Body of pancreas (tissue), 4 donors: ENCODE results near the gene EHBP1. TPM values are rescaled to one million over a fixed set of nuclear protein-coding genes. Genes with fewer than 3 reads are reported as not detected.

Source experiments
- ATAC-seq: fragments of 150-250 bp; one replicate; pipeline ENCODE4 v1.9.1; 2016
- DNase-seq, 4 donors: peaks; one replicate each; pipeline ENCODE4 v3.0.0-alpha.2; 2019
- H3K27ac ChIP-seq, 4 donors: fragments of 200-600 bp; sonication (generic); 1 replicate in 3 of 4; 2 replicates in 1 of 4; pipeline versions ENCODE4 v1.5.1 to v1.6.1; 2016 to 2019; ENCODE audit warnings: mild to moderate bottlenecking in 1 of 4, mixed read lengths in 1 of 4, moderate library complexity in 1 of 4
- H3K27me3 ChIP-seq, 2 donors: fragments of 200-600 bp; sonication (generic); one replicate each; pipeline ENCODE4 v1.6.0; 2016; ENCODE audit warnings: mild to moderate bottlenecking in 1 of 2
- H3K36me3 ChIP-seq, 2 donors: fragments of 200-600 bp; sonication (generic); replicated peaks in 1 of 2; 2 replicates each; pipeline ENCODE4 v1.5.1; 2016; ENCODE audit warnings: low read depth in 2 of 2; ENCODE audit not compliant: insufficient read depth in 1 of 2
- H3K4me1 ChIP-seq: fragments of 200-600 bp; sonication (generic); one replicate; pipeline ENCODE4 v1.6.0; 2016
- H3K4me3 ChIP-seq, 2 donors: fragments of 200-600 bp; sonication (generic); 1 replicate in 1 of 2; 2 replicates in 1 of 2; pipeline ENCODE4 v1.5.1; 2016 to 2019
- H3K9me3 ChIP-seq, 3 donors: fragments of 200-600 bp; sonication (generic); 1 replicate in 2 of 3; 2 replicates in 1 of 3; pipeline ENCODE4 v1.5.1; 2016
- CTCF ChIP-seq, 7 experiments: fragments of 450-650 bp in 4 of 7; fragments of 200-600 bp in 3 of 7; sonication (generic) in 3 of 7; IDR thresholded peaks; one replicate each; pipeline ENCODE4 v1.5.1; 2016 to 2019; ENCODE audit warnings: antibody characterized with exemption in 7 of 7
- POLR2A ChIP-seq, 3 donors: fragments of 450-650 bp; IDR thresholded peaks; one replicate each; pipeline ENCODE4 v1.6.1; 2016; ENCODE audit warnings: antibody characterized with exemption in 3 of 3, mild to moderate bottlenecking in 2 of 3
- WGBS, 2 donors: methylation state at CpG; one replicate each; pipeline ENCODE4 v1.1.5; 2017; 5-methylcytosine and 5-hydroxymethylcytosine counted together
- intact Hi-C: fragments of 100-400 bp; cut with DNase I; formaldehyde crosslinking; loops from one replicate; pipeline ENCODE4 v1.15.1; 2023
- total RNA-seq, 2 donors: library from RNA; depleted of rRNA; stranded (reverse); fragments of >200 nt; gene quantifications; one replicate each; pipeline ENCODE4 v1.1.0, GENCODE V29; 2016

The EHBP1 gene
- total RNA-seq, 2 donors from 2014 or later: 43.6 to 45.8 TPM

GRCh38 chr2:62727259-62727867 is 21.9 kb downstream of the EHBP1 start:
- H3K36me3 ChIP-seq: no peaks in the 10 kb centered on the region
- intact Hi-C loops: no loop called here
- H3K27me3 ChIP-seq: no peaks in the 10 kb centered on the region
- peaks cover 0 to 4% (median 0%) of the 10 kb centered on the region in 3 donors for H3K9me3 ChIP-seq
- WGBS, 2 donors: 88 to 95% methylated on average over 2 of the region's 2 CpGs
- no peak overlapping the region for H3K27ac ChIP-seq
- no peak for DNase-seq
- peaks cover 5% of the 10 kb centered on the region for H3K4me1 ChIP-seq
- TF ChIP-seq POLR2A (IDR thresholded peaks at IDR 0.05) (no peak), CTCF (IDR thresholded peaks at IDR 0.05) (no peak)
- ATAC-seq: no peak
- no peak overlapping the region for H3K4me3 ChIP-seq

GRCh38 chr2:62727876-62728566 is 22.5 kb downstream of the EHBP1 start:
- Histone ChIP-seq H3K27ac (no peak overlapping the region), H3K9me3 (peaks cover 0 to 4% (median 0%) of the 10 kb centered on the region in 3 donors), H3K36me3 (no peaks in the 10 kb centered on the region), H3K4me1 (peaks cover 5% of the 10 kb centered on the region), H3K4me3 (no peak overlapping the region), H3K27me3 (no peaks in the 10 kb centered on the region)
- 68% methylated on average over 5 of the region's 5 CpGs for WGBS, 2 donors
- ATAC-seq (no peak), DNase-seq (no peak)
- TF ChIP-seq CTCF (IDR thresholded peaks at IDR 0.05) (no peak), POLR2A (IDR thresholded peaks at IDR 0.05) (no peak)
- intact Hi-C loops: no loop called here

- H3K4me1 ChIP-seq: peaks cover 5% of the 10 kb centered on the region
- H3K4me3 ChIP-seq: no peak overlapping the region
- DNase-seq: no peak
- no peaks in the 10 kb centered on the region for H3K27me3 ChIP-seq
- H3K36me3 ChIP-seq: no peaks in the 10 kb centered on the region
- 98 to 100% methylated on average over 3 of the region's 3 CpGs for WGBS, 2 donors
- TF ChIP-seq CTCF (IDR thresholded peaks at IDR 0.05) (no peak), POLR2A (IDR thresholded peaks at IDR 0.05) (no peak)
- H3K27ac ChIP-seq: no peak overlapping the region
- ATAC-seq: no peak
- H3K9me3 ChIP-seq: peaks cover 0 to 4% (median 0%) of the 10 kb centered on the region in 3 donors
- intact Hi-C loops: no loop called here
These were observed 25.8 kb downstream of the EHBP1 start for GRCh38 chr2:62731275-62731674.

GRCh38 chr2:62732262-62732777 is 26.8 kb downstream of the EHBP1 start:
- intact Hi-C loops: no loop called here
- Histone ChIP-seq H3K9me3 (peaks cover 0 to 4% (median 0%) of the 10 kb centered on the region in 3 donors), H3K36me3 (no peaks in the 10 kb centered on the region), H3K4me3 (no peak overlapping the region), H3K27me3 (no peaks in the 10 kb centered on the region), H3K27ac (no peak overlapping the region), H3K4me1 (peaks cover 7% of the 10 kb centered on the region)
- TF ChIP-seq POLR2A (IDR thresholded peaks at IDR 0.05) (no peak), CTCF (IDR thresholded peaks at IDR 0.05) (no peak)
- no peak for ATAC-seq
- 94 to 97% methylated on average over 6 of the region's 6 CpGs for WGBS, 2 donors
- no peak for DNase-seq
